GM19099 (cell line): ENCODE measurements around the gene SVIL.

Source experiments
- POLR2A ChIP-seq: IDR thresholded peaks from 3 replicates; pipeline ENCODE4 v1.6.1; 2011; ENCODE audit warnings: low read depth; ENCODE audit not compliant: insufficient read length; ENCODE audit errors: extremely low read depth

The SVIL gene

GRCh38 chr10:29657719-29658274 is 23.0 kb upstream of the SVIL start:
- TF ChIP-seq POLR2A, result no peak

GRCh38 chr10:29656451-29656992 is 21.8 kb upstream of the SVIL start:
- no peak for TF ChIP-seq POLR2A

- no peak for TF ChIP-seq POLR2A
Observed at GRCh38 chr10:29652192-29652591, 17.4 kb upstream of the SVIL start.

- TF ChIP-seq POLR2A, result no peak
Observed at GRCh38 chr10:29651767-29652166, 17.0 kb upstream of the SVIL start.

DNA sequence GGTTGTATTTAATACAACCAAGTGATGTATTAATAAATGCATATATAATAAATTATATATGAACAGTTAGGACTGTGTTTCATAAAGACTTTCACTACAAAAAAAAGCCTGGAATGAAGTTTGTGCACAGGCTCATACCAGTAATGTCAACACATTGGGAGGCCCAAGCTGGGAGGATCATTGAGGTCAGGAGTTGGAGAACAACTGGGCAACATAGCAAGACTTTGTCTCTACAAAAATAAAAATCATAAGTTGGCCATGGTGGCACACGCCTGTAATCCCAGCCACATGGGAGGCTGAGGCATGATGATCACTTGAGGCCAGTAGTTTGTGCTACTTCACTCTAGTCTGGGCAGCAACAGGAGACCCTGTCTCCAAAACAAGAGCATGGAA is 15.8 kb upstream of the SVIL start:
- TF ChIP-seq POLR2A, result no peak

GRCh38 chr10:29649561-29650551 is 15.1 kb upstream of the SVIL start:
- no peak for TF ChIP-seq POLR2A

GRCh38 chr10:29648983-29649268 is 14.2 kb upstream of the SVIL start:
- TF ChIP-seq POLR2A, result no peak

DNA sequence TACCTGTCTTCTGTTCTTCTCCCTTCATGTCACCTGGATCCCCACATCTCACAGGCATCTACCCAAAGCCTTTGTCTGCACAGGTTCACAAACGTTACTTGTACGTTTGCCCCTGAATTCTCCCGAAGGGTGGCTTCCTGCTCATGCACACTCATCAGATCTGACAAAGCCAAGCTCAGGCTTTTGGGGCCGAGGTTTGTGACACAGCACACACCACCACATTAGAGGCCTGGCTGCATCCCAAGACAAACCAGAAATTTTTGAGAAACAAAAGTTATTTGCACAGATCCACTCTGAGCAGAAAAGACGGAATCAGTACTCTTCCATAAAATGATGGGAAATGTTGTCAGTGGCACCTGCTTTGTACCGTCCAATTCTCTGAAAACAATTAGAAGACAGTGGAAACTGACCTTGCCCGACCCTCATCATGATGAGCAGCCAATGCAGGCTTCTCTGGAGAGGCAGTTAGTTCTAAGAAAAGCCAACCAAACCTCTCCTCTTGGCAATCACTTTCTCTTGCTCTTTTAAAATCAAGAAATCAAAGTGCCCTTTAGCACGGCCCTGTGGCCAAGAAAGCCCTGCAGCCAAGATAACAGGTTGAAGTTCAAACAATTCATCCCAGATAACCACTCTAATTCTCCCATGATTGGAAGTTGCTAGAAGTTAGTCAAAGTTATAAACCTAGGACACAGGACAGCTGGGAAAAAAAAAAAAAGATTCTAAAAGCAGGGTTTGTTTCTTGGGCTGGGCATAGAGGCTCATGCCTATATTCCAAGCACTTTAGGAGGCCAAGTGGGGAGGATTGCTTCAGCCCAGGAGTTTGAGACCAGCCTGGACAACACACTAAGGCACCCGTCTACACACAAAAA is 13.6 kb upstream of the SVIL start:
- TF ChIP-seq POLR2A, result no peak

DNA sequence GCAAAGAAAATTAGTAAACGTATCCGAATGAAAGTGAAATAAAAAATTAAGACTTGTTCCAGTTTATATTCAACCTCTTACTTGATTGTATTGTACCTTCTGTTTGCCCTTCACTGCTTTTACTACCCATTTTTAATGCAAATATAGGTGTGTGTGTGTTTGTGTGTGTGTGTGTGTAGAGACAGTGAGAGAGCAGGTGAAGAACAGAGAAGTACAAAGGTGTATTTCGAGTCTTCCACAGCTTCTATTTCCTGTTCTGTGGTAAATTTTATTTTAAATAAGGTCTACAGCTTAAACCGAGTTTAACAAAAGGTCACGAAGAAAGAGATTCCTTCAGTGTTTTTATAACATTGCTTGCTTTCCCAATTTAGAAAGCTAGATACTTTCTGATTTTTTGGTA is 12.7 kb upstream of the SVIL start:
- TF ChIP-seq POLR2A, result no peak

GRCh38 chr10:29646960-29647461 is 12.2 kb upstream of the SVIL start:
- no peak for TF ChIP-seq POLR2A

- TF ChIP-seq POLR2A, result no peak
Observed at GRCh38 chr10:29646238-29646902, 11.6 kb upstream of the SVIL start.

GRCh38 chr10:29643771-29644501 is 9.2 kb upstream of the SVIL start:
- no peak for TF ChIP-seq POLR2A

DNA sequence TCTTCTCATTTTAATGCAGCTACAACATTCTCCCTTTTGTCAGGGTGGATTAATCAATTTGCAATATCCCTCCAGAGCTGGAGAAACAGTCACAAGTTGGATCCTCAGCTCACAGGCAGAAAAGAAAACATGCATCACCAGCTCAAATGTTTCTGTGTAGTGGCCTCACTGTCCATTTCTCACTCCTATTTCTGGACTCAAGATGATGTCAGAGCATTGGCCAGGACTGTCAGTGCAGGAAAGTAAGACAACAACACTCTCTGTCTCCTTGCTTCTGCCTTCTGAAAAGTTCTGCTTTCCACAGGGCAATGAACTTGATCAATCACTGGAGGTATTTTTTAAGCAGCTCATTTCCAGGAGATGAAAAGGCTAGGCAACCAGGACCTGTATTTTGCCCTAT is 8.2 kb upstream of the SVIL start:
- no peak for TF ChIP-seq POLR2A

- TF ChIP-seq POLR2A, result no peak
Observed at GRCh38 chr10:29637537-29637936, 2.8 kb upstream of the SVIL start.

DNA sequence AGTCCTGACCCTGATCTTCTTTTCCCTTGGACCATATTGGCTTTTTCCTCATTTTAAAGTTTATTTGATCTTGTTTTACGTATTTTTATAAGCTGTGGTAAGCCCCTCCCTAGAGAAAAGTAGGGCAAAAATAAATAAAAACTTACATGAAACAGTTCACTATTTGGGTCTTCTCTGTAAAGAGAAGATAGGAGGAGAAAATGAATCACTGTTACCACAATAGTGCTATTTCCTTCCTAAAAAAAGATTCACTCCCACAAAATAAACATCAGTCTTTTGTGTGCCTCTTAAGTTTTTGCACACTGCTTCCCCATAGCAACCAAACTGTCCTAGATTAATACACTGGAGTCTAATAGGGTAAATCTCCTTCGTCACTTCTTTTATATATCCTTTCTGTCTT is 1.4 kb upstream of the SVIL start:
- no peak for TF ChIP-seq POLR2A

DNA sequence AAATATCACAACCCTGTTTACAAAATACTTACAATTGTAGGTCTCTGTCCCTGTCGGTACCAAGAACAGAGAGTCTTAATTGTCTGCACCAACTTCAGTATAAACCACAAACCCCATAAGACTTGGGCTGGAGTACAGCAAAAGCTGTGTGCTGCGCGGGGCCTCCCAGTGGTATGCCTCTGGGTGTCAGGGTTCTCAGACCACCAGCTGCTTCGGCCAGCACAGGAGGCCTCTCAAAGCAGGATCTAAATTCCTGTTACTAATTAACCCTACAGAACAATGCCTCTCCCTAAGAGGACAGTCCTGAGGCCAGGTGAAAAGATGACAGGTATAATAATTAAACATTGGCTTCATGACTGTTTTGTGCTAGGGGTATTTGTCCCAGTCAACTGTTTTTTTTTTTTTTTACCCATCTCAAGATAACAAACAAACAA is 957 bp upstream of the SVIL start:
- TF ChIP-seq POLR2A, result no peak
